HepG2 (cell line): ENCODE data around the gene TSPAN9. TPM values are rescaled to one million over a fixed set of nuclear protein-coding genes. Genes with fewer than 3 reads are reported as not detected.

Experiments used
- ATAC-seq: fragments of 200-7000 bp; cut with Tn5 transposase; 3 replicates; pipeline ENCODE4 v1.9.1; 2020; ENCODE audit warnings: mild to moderate bottlenecking, moderate library complexity
- BruUV-seq: library from RNA; stranded (reverse); fragments of 400-500 nt; replicated peaks from 2 replicates; lab custom pipeline; 2021; lab: Mats Ljungman, UMichigan
- CTCF ChIA-PET: fragments of 300-600 bp; formaldehyde crosslinking; extraction: SDS; loops from one replicate; lab custom pipeline; 2021; ENCODE audit warnings: low total read pairs, inconsistent platforms, low intra/inter-chr PET ratio; lab: Yijun Ruan, JAX
- POLR2A ChIA-PET: fragments of 350-600 bp; sonication (Branson Sonifier 250); formaldehyde crosslinking; loops from one replicate; lab custom pipeline; 2020; ENCODE audit warnings: antibody characterized with exemption, inconsistent platforms; lab: Yijun Ruan, JAX
- DNase-seq: peaks from one replicate; pipeline ENCODE4 v3.0.0-alpha.2; 2015; ENCODE audit warnings: low spot score
- FAIRE-seq: peaks from 3 replicates; lab custom pipeline; 2011; peaks lifted over from hg19 to GRCh38; lab: Jason Lieb, UNC
- H2AFZ ChIP-seq: one replicate; pipeline ENCODE4 v1.6.1; 2011; ENCODE audit warnings: low read length, inconsistent platforms
- H3K27ac ChIP-seq: fragments of 300-600 bp; 3 replicates; pipeline ENCODE4 v1.8.0; 2011; ENCODE audit warnings: mixed run types, mild to moderate bottlenecking, mixed read lengths, low read length, inconsistent platforms; ENCODE audit not compliant: insufficient read depth; ENCODE audit errors: extremely low read length
- H3K27me3 ChIP-seq, 2 experiments: fragments of 200-600 bp in 1 of 2; 2 replicates in 1 of 2; 3 replicates in 1 of 2; pipeline versions ENCODE4 v1.6.0 to v1.8.0; 2011; ENCODE audit warnings: low read length in 2 of 2, mild to moderate bottlenecking in 2 of 2, moderate library complexity in 2 of 2, inconsistent platforms in 1 of 2; ENCODE audit not compliant: insufficient read depth in 2 of 2, control insufficient read depth in 1 of 2
- H3K36me3 ChIP-seq, 2 experiments: fragments of 200-600 bp in 1 of 2; replicated peaks in 1 of 2; 2 replicates in 1 of 2; 3 replicates in 1 of 2; pipeline versions ENCODE4 v1.5.1 to v1.8.0; 2011; ENCODE audit warnings: low read length in 2 of 2, inconsistent platforms in 1 of 2; ENCODE audit not compliant: insufficient read depth in 2 of 2, control insufficient read depth in 1 of 2
- H3K4me1 ChIP-seq: 2 replicates; pipeline ENCODE4 v1.5.1; 2012; ENCODE audit warnings: low read length, inconsistent platforms; ENCODE audit not compliant: insufficient read depth
- H3K4me2 ChIP-seq: 2 replicates; pipeline ENCODE4 v1.6.0; 2011; ENCODE audit warnings: low read depth, low read length, inconsistent platforms
- H3K4me3 ChIP-seq, 3 experiments: fragments of 200-600 bp in 1 of 3; sonication (generic), shearing (Covaris generic) in 1 of 3; replicated peaks in 1 of 3; 2 replicates each; pipeline ENCODE4 v1.5.1; 2011 to 2016; ENCODE audit warnings: low read length in 3 of 3, inconsistent platforms in 2 of 3, low read depth in 2 of 3, mild to moderate bottlenecking in 2 of 3, control low read depth in 1 of 3, mixed read lengths in 1 of 3; ENCODE audit not compliant: insufficient read depth in 1 of 3
- H3K79me2 ChIP-seq: one replicate; pipeline ENCODE4 v1.6.1; 2011; ENCODE audit warnings: low read length, inconsistent platforms; ENCODE audit not compliant: insufficient read depth
- H3K9ac ChIP-seq: 2 replicates; pipeline ENCODE4 v1.6.0; 2011; ENCODE audit warnings: mild to moderate bottlenecking, low read depth, low read length, inconsistent platforms; ENCODE audit not compliant: insufficient read depth
- H3K9me3 ChIP-seq: 2 replicates; pipeline ENCODE4 v1.5.1; 2012; ENCODE audit warnings: mild to moderate bottlenecking, low read length
- H4K20me1 ChIP-seq: 2 replicates; pipeline ENCODE4 v1.6.0; 2011; ENCODE audit warnings: inconsistent platforms, mild to moderate bottlenecking, low read length, moderate library complexity; ENCODE audit not compliant: insufficient read depth
- CTCF ChIP-seq: sonication (generic); formaldehyde crosslinking; IDR thresholded peaks from 2 replicates; pipeline ENCODE4 v1.5.0; 2020; ENCODE audit warnings: mild to moderate bottlenecking, missing genetic modification reagents, moderate library complexity
- KAT2B ChIP-seq: fragments of 150-350 bp; IDR thresholded peaks from 2 replicates; pipeline ENCODE4 v1.6.1; 2014; ENCODE audit warnings: low read depth, low read length, borderline replicate concordance
- NFE2L2 ChIP-seq: fragments of 150-350 bp; IDR thresholded peaks from 2 replicates; pipeline ENCODE4 v1.6.1; 2014; ENCODE audit warnings: low read length
- NR3C1 ChIP-seq: sonication (generic); formaldehyde crosslinking; IDR thresholded peaks from 2 replicates; pipeline ENCODE4 v1.4.0; 2020; ENCODE audit warnings: missing genetic modification reagents
- ZNF687 ChIP-seq: sonication (generic); formaldehyde crosslinking; IDR thresholded peaks from 2 replicates; pipeline ENCODE4 v1.5.1; 2020; ENCODE audit warnings: mild to moderate bottlenecking, missing genetic modification reagents, moderate library complexity
- ZNF776 ChIP-seq: sonication (generic); formaldehyde crosslinking; IDR thresholded peaks from 2 replicates; pipeline ENCODE4 v1.4.0; 2020; ENCODE audit warnings: mild to moderate bottlenecking, missing genetic modification reagents
- WGBS: methylation state at CpG from one replicate; pipeline ENCODE4 v1.1.6; 2017; ENCODE audit warnings: low lambda C conversion rate; 5-methylcytosine and 5-hydroxymethylcytosine counted together
- in situ Hi-C: cut with HindIII; loops from 2 replicates; pipeline ENCODE4 v1.10.0; 2017; ENCODE audit warnings: low pct_unique_long_range_greater_than_20kb; ENCODE audit not compliant: extremely low pct_ligation_motif_present
- intact Hi-C: fragments of 100-400 bp; cut with micrococcal nuclease; formaldehyde crosslinking; loops from one replicate; pipeline ENCODE4 v1.10.0; 2022; ENCODE audit not compliant: unreplicated experiment
- polyA plus RNA-seq, 8 experiments: library from polyadenylated mRNA; depleted of rRNA in 3 of 8; stranded (reverse) in 7 of 8; unstranded in 1 of 8; fragments of >200 nt; fragmentation: Illumina TruSeq in 4 of 8; extraction: Trizol in 4 of 8; gene quantifications; 2 replicates each; pipeline versions ENCODE4 v1.2.1 to v1.2.3, GENCODE V29; 2011 to 2016; ENCODE audit warnings: low read depth in 4 of 8, missing spikeins in 1 of 8, mixed read lengths in 1 of 8; ENCODE audit not compliant: insufficient read depth in 1 of 8
- total RNA-seq, 5 experiments: library from RNA; depleted of rRNA; stranded (reverse); fragments of >200 nt; fragmentation: Illumina TruSeq; extraction: Trizol; gene quantifications; 2 replicates each; pipeline ENCODE4 v1.2.3, GENCODE V29; 2016; ENCODE audit warnings: low read depth in 1 of 5

The TSPAN9 gene
- total and polyA plus RNA-seq, 2 of the 13 experiments (the other 11 are each of a cell fraction or from before 2014, with no cell fraction given): 18.1 to 42.3 TPM

GRCh38 chr12:3182426-3182825, 105.2 kb downstream of the TSPAN9 start:
- CTCF ChIA-PET: no interaction called here
- no peak for FAIRE-seq

GRCh38 chr12:3184485-3184884, 107.3 kb downstream of the TSPAN9 start:
- H2AFZ ChIP-seq: no peak overlapping the region
- no peak overlapping the region for H3K9ac ChIP-seq
- H3K36me3 ChIP-seq: no peaks in the 10 kb centered on the region; a peak in 1 of 5 replicates
- no peaks in the 10 kb centered on the region for H3K27me3 ChIP-seq
- 93% methylated on average over 10 of the region's 12 CpGs for WGBS
- no peak for FAIRE-seq
- no peak overlapping the region for H3K4me2 ChIP-seq
- H3K27ac ChIP-seq: no peak overlapping the region
- peaks cover 17% of the 10 kb centered on the region; the same call in 1 of the 2 replicates for H4K20me1 ChIP-seq
- ATAC-seq: peak; percentile 50
- ChIA-PET POLR2A (no interaction called here), CTCF (no interaction called here)
- no peaks in the 10 kb centered on the region for H3K9me3 ChIP-seq
- in situ Hi-C loops: no loop called here
- no peak for TF ChIP-seq ZNF776
- TF ChIP-seq ZNF687 (CRISPR knock-in tag): 0 out of 2 replicates have a peak, but pooled peaks have one; percentile 11
- H3K79me2 ChIP-seq: no peaks in the 10 kb centered on the region
- intact Hi-C loops: no loop called here
- no peak overlapping the region for H3K4me3 ChIP-seq
- DNase-seq: no peak
- no TSS peak for BruUV-seq
- H3K4me1 ChIP-seq: no peaks in the 10 kb centered on the region

More at GRCh38 chr12:3182426-3182825, 105.2 kb downstream of the TSPAN9 start:
- ATAC-seq: no peak
- Histone ChIP-seq H3K4me2 (no peak overlapping the region), H3K79me2 (no peaks in the 10 kb centered on the region), H3K36me3 (no peaks in the 10 kb centered on the region; a peak in 1 of 5 replicates), H4K20me1 (peaks cover 7% of the 10 kb centered on the region; the same call in 1 of the 2 replicates), H3K9me3 (no peaks in the 10 kb centered on the region), H3K4me1 (no peaks in the 10 kb centered on the region), H3K4me3 (no peak overlapping the region), H3K9ac (no peak overlapping the region), H3K27me3 (no peaks in the 10 kb centered on the region), H2AFZ (no peak overlapping the region), H3K27ac (no peak overlapping the region)
- in situ Hi-C loops (no loop called here), intact Hi-C loops (no loop called here)
- BruUV-seq: no TSS peak
- 91% methylated on average over 5 of the region's 5 CpGs for WGBS
- POLR2A ChIA-PET: interaction anchor here (0.7 kb wide), 1 partner anchor 20 kb away, joined by 3 read pairs; no protein-coding TSS in a partner anchor
- TF ChIP-seq NFE2L2 (0 out of 2 replicates have a peak, but pooled peaks have one; percentile 27), KAT2B (no peak), CTCF (CRISPR knock-in tag) (no peak), NR3C1 (no peak)
- DNase-seq: no peak
